Caco-2 (cell line): Measurements from ENCODE around the gene USP13. TPM values are rescaled to one million over a fixed set of nuclear protein-coding genes. Genes with fewer than 3 reads are reported as not detected.
A peak's percentile ranks its signal among the peaks of the same experiment; 100 is the strongest.
"Not testable (repeated sequence)": the region's sequence is repeated elsewhere in the genome, so short reads cannot be mapped to it uniquely, and the experiment has no call there.

Experiments
- BruUV-seq: library from RNA; stranded (reverse); fragments of 400-500 nt; replicated peaks from 2 replicates; lab custom pipeline; 2021; lab: Mats Ljungman, UMichigan
- CTCF ChIA-PET: fragments of 300-600 bp; sonication (Branson Sonifier 250); formaldehyde crosslinking; loops from one replicate; lab custom pipeline; 2022; ENCODE audit warnings: antibody characterized with exemption; lab: Charles Lee
- POLR2A ChIA-PET: fragments of 300-600 bp; sonication (Branson Sonifier 250); formaldehyde crosslinking; loops from one replicate; lab custom pipeline; 2022; ENCODE audit warnings: antibody characterized with exemption; lab: Charles Lee
- DNase-seq, 2 experiments: peaks; one replicate each; pipeline versions ENCODE4 v3.0.0 to v3.0.0-alpha.2; 2020 to 2022
- H3K27me3 ChIP-seq: replicated peaks from 2 replicates; pipeline ENCODE4 v1.6.0; 2011; ENCODE audit warnings: low read length; ENCODE audit not compliant: control insufficient read depth, insufficient read depth
- H3K36me3 ChIP-seq: 2 replicates; pipeline ENCODE4 v1.5.1; 2011; ENCODE audit warnings: low read length; ENCODE audit not compliant: control insufficient read depth, insufficient read depth
- H3K4me1 ChIP-seq: fragments of 250-450 bp; sonication (Bioruptor Pico); 2 replicates; pipeline ENCODE4 v1.5.1; 2020; ENCODE audit warnings: mild to moderate bottlenecking
- H3K4me3 ChIP-seq: 2 replicates; pipeline ENCODE4 v1.5.1; 2011; ENCODE audit warnings: low read depth, mild to moderate bottlenecking, control low read depth, low read length
- H3K9me3 ChIP-seq: fragments of 250-450 bp; sonication (Bioruptor Pico); 2 replicates; pipeline ENCODE4 v1.5.1; 2020; ENCODE audit warnings: mild to moderate bottlenecking, moderate library complexity
- H3K27ac Mint-ChIP-seq: one replicate; pipeline ENCODE4 v1.8.0; 2022; ENCODE audit warnings: mixed read lengths; ENCODE audit not compliant: unreplicated experiment
- H3K27me3 Mint-ChIP-seq: one replicate; pipeline ENCODE4 v1.8.0; 2022; ENCODE audit warnings: mixed read lengths; ENCODE audit not compliant: insufficient read depth, unreplicated experiment
- H3K36me3 Mint-ChIP-seq: one replicate; pipeline ENCODE4 v1.8.0; 2022; ENCODE audit warnings: mild to moderate bottlenecking, mixed read lengths; ENCODE audit not compliant: insufficient read depth, unreplicated experiment
- H3K4me1 Mint-ChIP-seq: one replicate; pipeline ENCODE4 v1.8.0; 2022; ENCODE audit warnings: low read depth, mixed read lengths; ENCODE audit not compliant: unreplicated experiment
- H3K4me3 Mint-ChIP-seq: one replicate; pipeline ENCODE4 v1.8.0; 2022; ENCODE audit warnings: mild to moderate bottlenecking, moderate library complexity, mixed read lengths; ENCODE audit not compliant: unreplicated experiment
- H3K9me3 Mint-ChIP-seq: one replicate; pipeline ENCODE4 v1.8.0; 2022; ENCODE audit warnings: mixed read lengths; ENCODE audit not compliant: unreplicated experiment
- CTCF ChIP-seq, 2 experiments: fragments of 200-600 bp in 1 of 2; IDR thresholded peaks; 1 replicate in 1 of 2; 2 replicates in 1 of 2; pipeline versions ENCODE4 v1.5.1 to v1.8.0; 2011 to 2022; ENCODE audit warnings: antibody characterized with exemption in 1 of 2, control low read depth in 1 of 2, inconsistent platforms in 1 of 2, low read depth in 1 of 2, low read length in 1 of 2, mild to moderate bottlenecking in 1 of 2, moderate library complexity in 1 of 2; ENCODE audit not compliant: insufficient read depth in 1 of 2, severe bottlenecking in 1 of 2, unreplicated experiment in 1 of 2
- intact Hi-C: fragments of 100-400 bp; cut with micrococcal nuclease; formaldehyde crosslinking; loops from one replicate; pipeline ENCODE4 v1.10.0; 2022; ENCODE audit not compliant: unreplicated experiment
- total RNA-seq: library from RNA; stranded (reverse); gene quantifications from 2 replicates; pipeline ENCODE4 v1.2.3, GENCODE V29; 2022

The USP13 gene
- total RNA-seq, 1 experiment from 2014 or later: 16.2 TPM

- Mint-ChIP-seq H3K36me3 (no peaks in the 10 kb centered on the region), H3K4me3 (peak overlapping the region; percentile 64), H3K27me3 (no peaks in the 10 kb centered on the region), H3K9me3 (no peaks in the 10 kb centered on the region), H3K4me1 (peaks cover 34% of the 10 kb centered on the region), H3K27ac (peak overlapping the region; percentile 97)
- no peak for TF ChIP-seq CTCF (IDR thresholded peaks at IDR 0.05; ENCODE audit: insufficient read depth in 1 of 2, low read depth in 1 of 2, low read length in 1 of 2, severe bottlenecking in 1 of 2, unreplicated experiment in 1 of 2)
- intact Hi-C loops: loop anchor here (1.0 to 2.0 kb wide), 2 partner anchors 28 to 77 kb away; partner anchors contain the start of genes MRPL47, NDUFB5 and USP13
- Histone ChIP-seq H3K4me1 (peaks cover 29% of the 10 kb centered on the region), H3K9me3 (no peaks in the 10 kb centered on the region), H3K4me3 (no peak overlapping the region), H3K36me3 (no peaks in the 10 kb centered on the region), H3K27me3 (no peaks in the 10 kb centered on the region)
- peak; percentile 46 to 53 for DNase-seq
- CTCF ChIA-PET: no interaction called here
- POLR2A ChIA-PET: no interaction called here
- no TSS peak for BruUV-seq
Observed at GRCh38 chr3:179681492-179682263, 28.8 kb downstream of the USP13 start.

GRCh38 chr3:179682426-179683080 lies 29.7 kb downstream of the USP13 start:
- no peaks in the 10 kb centered on the region for H3K27me3 ChIP-seq
- H3K9me3 Mint-ChIP-seq: no peaks in the 10 kb centered on the region
- H3K36me3 Mint-ChIP-seq: no peaks in the 10 kb centered on the region
- no TSS peak for BruUV-seq
- intact Hi-C loops: no loop called here
- DNase-seq: no peak
- ChIA-PET CTCF (no interaction called here), POLR2A (no interaction called here)
- H3K9me3 ChIP-seq: no peaks in the 10 kb centered on the region
- H3K4me1 Mint-ChIP-seq: peaks cover 34% of the 10 kb centered on the region
- no peak overlapping the region for H3K4me3 Mint-ChIP-seq
- H3K4me3 ChIP-seq: no peak overlapping the region
- TF ChIP-seq CTCF (IDR thresholded peaks at IDR 0.05; ENCODE audit: insufficient read depth in 1 of 2, low read depth in 1 of 2, low read length in 1 of 2, severe bottlenecking in 1 of 2, unreplicated experiment in 1 of 2): no peak
- no peaks in the 10 kb centered on the region for H3K27me3 Mint-ChIP-seq
- H3K4me1 ChIP-seq: peaks cover 29% of the 10 kb centered on the region
- H3K27ac Mint-ChIP-seq: peak overlapping the region; percentile 97
- H3K36me3 ChIP-seq: no peaks in the 10 kb centered on the region

- peaks cover 29% of the 10 kb centered on the region for H3K4me1 ChIP-seq
- H3K9me3 ChIP-seq, intact Hi-C loops, POLR2A ChIA-PET, H3K36me3 Mint-ChIP-seq, H3K9me3 Mint-ChIP-seq, H3K27me3 ChIP-seq, H3K27me3 Mint-ChIP-seq, H3K4me3 Mint-ChIP-seq, DNase-seq, CTCF ChIA-PET, H3K4me3 ChIP-seq, H3K36me3 ChIP-seq: not testable (repeated sequence)
- BruUV-seq: TSS peak; percentile 23
- peak overlapping the region; percentile 85 for H3K27ac Mint-ChIP-seq
- H3K4me1 Mint-ChIP-seq: peaks cover 34% of the 10 kb centered on the region
Observed at GRCh38 chr3:179683286-179683685, 30.4 kb downstream of the USP13 start.
